B cell (primary cell): ENCODE data around the gene PDE4C. TPM values are rescaled to one million over a fixed set of nuclear protein-coding genes. Genes with fewer than 3 reads are reported as not detected.

ENCODE experiments used
- ATAC-seq: fragments of 200-7000 bp; cut with Tn5 transposase; one replicate; pipeline ENCODE4 v1.10.0; 2021; ENCODE audit warnings: low read depth, mild to moderate bottlenecking, moderate number of reproducible peaks, moderate library complexity
- CTCF ChIA-PET: fragments of 350-600 bp; sonication (Branson Sonifier 250); formaldehyde crosslinking; loops from one replicate; lab custom pipeline; 2021; ENCODE audit warnings: antibody characterized with exemption, inconsistent platforms; lab: Charles Lee
- POLR2A ChIA-PET: fragments of 350-600 bp; sonication (Branson Sonifier 250); formaldehyde crosslinking; loops from one replicate; lab custom pipeline; 2021; ENCODE audit warnings: antibody characterized with exemption; lab: Charles Lee
- DNase-seq: peaks from one replicate; pipeline ENCODE4 v3.0.0; 2013
- H2AFZ ChIP-seq: 2 replicates; pipeline ENCODE4 v1.6.1; 2012; ENCODE audit warnings: mild to moderate bottlenecking, low read depth, low read length; ENCODE audit not compliant: insufficient read depth, poor library complexity, severe bottlenecking
- H3K27ac ChIP-seq, 2 donors: 1 replicate in 1 of 2; 2 replicates in 1 of 2; pipeline ENCODE4 v1.5.1; 2012 to 2013; ENCODE audit warnings: low read length in 2 of 2, mild to moderate bottlenecking in 2 of 2, moderate library complexity in 1 of 2
- H3K27me3 ChIP-seq, 4 experiments: fragments of 200-600 bp in 1 of 4; sonication (generic) in 1 of 4; replicated peaks in 1 of 4; 1 replicate in 2 of 4; 2 replicates in 2 of 4; pipeline versions ENCODE4 v1.6.1 to v1.7.0; 2013 to 2016; ENCODE audit warnings: low read length in 3 of 4, mild to moderate bottlenecking in 2 of 4, mixed read lengths in 1 of 4, moderate library complexity in 1 of 4; ENCODE audit not compliant: insufficient read depth in 4 of 4, control insufficient read depth in 3 of 4; ENCODE audit errors: control extremely low read depth in 1 of 4
- H3K36me3 ChIP-seq, 2 experiments: replicated peaks in 1 of 2; 1 replicate in 1 of 2; 2 replicates in 1 of 2; pipeline versions ENCODE4 v1.6.1 to v1.7.1; 2013; ENCODE audit warnings: low read length in 1 of 2; ENCODE audit not compliant: insufficient read depth in 2 of 2, control insufficient read depth in 1 of 2; ENCODE audit errors: control extremely low read depth in 1 of 2, extremely low read depth in 1 of 2
- H3K4me1 ChIP-seq, 2 donors: fragments of 200-600 bp in 1 of 2; sonication (generic) in 1 of 2; 1 replicate in 1 of 2; 2 replicates in 1 of 2; pipeline versions ENCODE4 v1.5.1 to v1.6.1; 2013 to 2017; ENCODE audit warnings: low read length in 2 of 2; ENCODE audit not compliant: control insufficient read depth in 2 of 2, insufficient read depth in 2 of 2
- H3K4me2 ChIP-seq: replicated peaks from 2 replicates; pipeline ENCODE3; 2012; ENCODE audit warnings: mild to moderate bottlenecking, low read depth, low read length; ENCODE audit not compliant: poor library complexity, severe bottlenecking
- H3K4me3 ChIP-seq, 5 experiments: fragments of 200-600 bp in 1 of 5; sonication (generic) in 1 of 5; 1 replicate in 3 of 5; 2 replicates in 2 of 5; pipeline versions ENCODE4 v1.5.1 to v1.7.0; 2011 to 2016; ENCODE audit warnings: low read length in 4 of 5, mild to moderate bottlenecking in 4 of 5, low read depth in 2 of 5, control low read depth in 1 of 5, moderate library complexity in 1 of 5; ENCODE audit not compliant: insufficient read depth in 1 of 5; ENCODE audit errors: control extremely low read depth in 1 of 5, extremely low read depth in 1 of 5
- H3K79me2 ChIP-seq: fragments of 200-600 bp; sonication (generic); one replicate; pipeline ENCODE4 v1.6.0; 2016; ENCODE audit warnings: low read length; ENCODE audit not compliant: control insufficient read depth, insufficient read depth
- H3K9ac ChIP-seq: fragments of 200-600 bp; sonication (generic); 2 replicates; pipeline ENCODE4 v1.6.1; 2017; ENCODE audit warnings: mild to moderate bottlenecking, low read length, moderate library complexity
- H3K9me3 ChIP-seq, 3 donors: one replicate each; pipeline versions ENCODE4 v1.6.1 to v1.7.1; 2013; ENCODE audit warnings: low read length in 2 of 3; ENCODE audit not compliant: control insufficient read depth in 2 of 3, insufficient read depth in 1 of 3; ENCODE audit errors: control extremely low read depth in 1 of 3
- H4K20me1 ChIP-seq: 2 replicates; pipeline ENCODE4 v1.6.0; 2012; ENCODE audit warnings: mild to moderate bottlenecking, low read length; ENCODE audit not compliant: insufficient read depth, control insufficient read depth, poor library complexity, severe bottlenecking
- H3K27ac Mint-ChIP-seq: one replicate; pipeline ENCODE4 v1.8.0; 2021; ENCODE audit warnings: mixed read lengths
- H3K27me3 Mint-ChIP-seq: one replicate; pipeline ENCODE4 v1.8.0; 2021; ENCODE audit warnings: mixed read lengths
- H3K4me1 Mint-ChIP-seq: one replicate; pipeline ENCODE4 v1.8.0; 2021; ENCODE audit warnings: mixed read lengths
- H3K4me3 Mint-ChIP-seq: one replicate; pipeline ENCODE4 v1.8.0; 2021; ENCODE audit warnings: mixed read lengths
- H3K9me3 Mint-ChIP-seq: one replicate; pipeline ENCODE4 v1.8.0; 2022; ENCODE audit warnings: mixed read lengths; ENCODE audit not compliant: insufficient read depth
- CTCF ChIP-seq: fragments of 200-600 bp; IDR thresholded peaks from one replicate; pipeline ENCODE4 v1.8.0; 2022; ENCODE audit warnings: antibody characterized with exemption, mild to moderate bottlenecking
- EZH2 ChIP-seq: IDR thresholded peaks from 2 replicates; pipeline ENCODE4 v1.6.1; 2012; ENCODE audit warnings: borderline replicate concordance, low read depth, mild to moderate bottlenecking, moderate library complexity, low read length; ENCODE audit not compliant: insufficient read depth, poor library complexity, severe bottlenecking
- WGBS: methylation state at CpG from one replicate; pipeline ENCODE4 v1.1.5; 2013; ENCODE audit warnings: missing lambda C conversion rate; ENCODE audit not compliant: insufficient coverage; 5-methylcytosine and 5-hydroxymethylcytosine counted together
- intact Hi-C: fragments of 100-400 bp; cut with micrococcal nuclease; formaldehyde crosslinking; loops from one replicate; pipeline ENCODE4 v1.10.0; 2022
- polyA plus RNA-seq: library from polyadenylated mRNA; depleted of rRNA; stranded (reverse); fragments of >200 nt; gene quantifications from 2 replicates; pipeline ENCODE4 v1.2.3, GENCODE V29; 2012
- total RNA-seq, 2 donors: library from RNA; stranded (reverse); fragments of 120-200 nt in 1 of 2; gene quantifications; 1 replicate in 1 of 2; 2 replicates in 1 of 2; pipeline versions ENCODE4 v1.2.3 to v1.2.4, GENCODE V29; 2013 to 2022

The PDE4C gene
- total and polyA plus RNA-seq, 2 donors (not counting 1 experiment from before 2014, with no cell fraction given), result not detected

GRCh38 chr19:18218159-18218558 is 8.1 kb downstream of the PDE4C start:
- Histone ChIP-seq H3K4me3 (no peak overlapping the region), H3K36me3 (no peaks in the 10 kb centered on the region), H4K20me1 (no peaks in the 10 kb centered on the region), H3K27ac (no peak overlapping the region), H3K9ac (no peak overlapping the region), H3K27me3 (peaks cover 0 to 40% (median 7%) of the 10 kb centered on the region in 4 experiments), H3K4me1 (no peaks in the 10 kb centered on the region), H3K9me3 (peaks cover 0 to 26% (median 0%) of the 10 kb centered on the region in 3 donors), H3K4me2 (no peak overlapping the region), H2AFZ (no peak overlapping the region), H3K79me2 (no peaks in the 10 kb centered on the region)
- ChIA-PET POLR2A (no interaction called here), CTCF (interaction anchor here (1.3 kb wide), 1 partner anchor 34 kb away, joined by 7 read pairs; no protein-coding TSS in a partner anchor)
- H3K4me1 Mint-ChIP-seq, result peaks cover 6% of the 10 kb centered on the region
- intact Hi-C loops, result no loop called here
- no peaks in the 10 kb centered on the region for H3K9me3 Mint-ChIP-seq
- ATAC-seq, result no peak
- peaks cover 16% of the 10 kb centered on the region for H3K27me3 Mint-ChIP-seq
- WGBS, result 86% methylated on average over 17 of the region's 17 CpGs
- no peak overlapping the region for H3K4me3 Mint-ChIP-seq
- TF ChIP-seq CTCF (no peak), EZH2 (no peak)
- peak; percentile 6 for DNase-seq
- H3K27ac Mint-ChIP-seq, result no peak overlapping the region

DNA sequence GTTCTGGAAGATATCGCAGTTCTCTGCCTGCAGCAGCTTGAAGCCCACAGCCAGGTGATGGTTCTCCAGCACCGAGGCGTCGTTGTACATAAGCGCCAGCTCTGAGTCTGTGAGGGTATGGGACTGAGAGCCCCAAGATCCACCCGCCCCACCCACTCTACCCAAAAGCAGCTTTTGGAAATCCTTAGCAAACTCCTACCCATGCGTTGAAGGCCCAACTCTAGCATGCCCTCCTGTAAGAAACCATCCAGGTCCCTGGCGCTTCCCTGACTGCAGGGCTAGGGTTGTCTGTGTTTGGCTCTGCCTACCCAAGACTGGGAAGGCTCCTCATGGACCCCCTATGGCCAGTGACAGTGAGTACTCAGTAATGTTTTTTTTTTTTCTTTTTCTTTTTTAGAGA is 9.4 kb downstream of the PDE4C start:
- H3K4me3 ChIP-seq, result no peak overlapping the region
- no peak overlapping the region for H2AFZ ChIP-seq
- no peaks in the 10 kb centered on the region for H3K36me3 ChIP-seq
- no peak overlapping the region for H3K9ac ChIP-seq
- no peaks in the 10 kb centered on the region for H3K79me2 ChIP-seq
- H3K4me2 ChIP-seq, result no peak overlapping the region
- Mint-ChIP-seq H3K9me3 (no peaks in the 10 kb centered on the region), H3K4me1 (peaks cover 6% of the 10 kb centered on the region), H3K27me3 (peaks cover 16% of the 10 kb centered on the region), H3K4me3 (no peak overlapping the region), H3K27ac (no peak overlapping the region)
- intact Hi-C loops, result no loop called here
- ChIA-PET CTCF (no interaction called here), POLR2A (no interaction called here)
- H3K4me1 ChIP-seq, result no peaks in the 10 kb centered on the region
- TF ChIP-seq EZH2 (no peak), CTCF (no peak)
- H3K27ac ChIP-seq, result no peak overlapping the region
- peak; percentile 2 for DNase-seq
- H3K27me3 ChIP-seq, result peaks cover 0 to 32% (median 5%) of the 10 kb centered on the region in 4 experiments
- 100% methylated on average over 3 of the region's 8 CpGs for WGBS
- ATAC-seq, result no peak
- H4K20me1 ChIP-seq, result no peaks in the 10 kb centered on the region
- peaks cover 0 to 20% (median 0%) of the 10 kb centered on the region in 3 donors for H3K9me3 ChIP-seq
